ENCODE data around the gene SYT5.
A peak's percentile ranks its signal among the peaks of the same experiment; 100 is the strongest.

Gene SYT5

DNA sequence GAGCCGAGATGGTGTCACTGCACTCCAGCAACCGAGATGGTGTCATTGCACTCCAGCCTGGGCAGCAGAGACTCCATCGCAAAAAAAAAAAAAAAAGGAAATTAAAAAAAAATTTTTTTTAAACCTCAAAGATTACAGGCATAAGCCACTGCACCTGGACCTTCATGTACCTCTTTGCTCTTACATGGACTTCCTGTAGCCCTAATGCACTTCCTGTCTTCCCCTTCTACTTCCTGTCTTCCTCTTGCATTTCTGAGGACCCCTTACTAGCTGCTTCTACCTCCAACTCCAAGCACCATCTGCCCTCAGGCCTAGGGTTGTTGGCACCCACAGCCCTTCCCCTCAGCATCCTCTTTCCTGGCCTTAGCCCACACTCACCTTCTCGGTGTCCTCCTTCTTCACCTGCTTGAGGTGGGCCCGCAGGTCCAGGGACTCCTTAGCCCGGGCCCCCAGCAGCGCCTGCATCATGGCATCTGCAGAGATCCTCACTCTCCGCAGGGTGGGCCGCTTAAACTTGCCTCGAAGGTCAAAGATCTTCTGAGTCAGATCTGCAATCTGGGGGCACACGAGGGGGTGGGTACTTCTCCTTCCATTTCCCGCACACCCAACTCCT is 26.3 kb downstream of the SYT5 start:
- Histone ChIP-seq H3K9ac (ENCODE audit: low read length) (no peak overlapping the region), H3K4me1 (ENCODE audit: control insufficient read depth, insufficient read depth, low read length) (peaks cover 24% of the 10 kb centered on the region)

DNA sequence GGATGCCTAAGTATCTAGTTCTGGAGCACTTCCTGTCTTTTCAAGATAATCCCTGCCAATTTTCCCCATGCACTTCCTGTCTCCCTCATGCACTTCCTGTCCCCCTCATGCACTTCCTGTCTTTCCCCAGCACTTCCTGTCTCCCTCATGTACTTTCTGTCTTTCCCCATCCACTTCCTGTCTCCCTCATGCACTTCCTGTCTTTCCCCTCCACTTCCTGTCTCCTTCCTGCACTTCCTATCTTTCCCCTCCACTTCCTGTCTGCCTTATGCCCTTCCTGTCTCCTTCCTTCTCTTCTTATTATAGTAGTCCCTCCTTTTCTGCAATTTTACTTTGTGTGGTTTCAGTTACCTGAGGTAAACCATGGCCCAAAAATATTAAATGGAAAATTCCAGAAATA is 28.1 kb downstream of the SYT5 start:
- no peaks in the 10 kb centered on the region for H3K9me3 ChIP-seq (ENCODE audit: control insufficient read depth, insufficient read depth, low read depth, low read length)
- no peak overlapping the region for H3K9ac ChIP-seq (ENCODE audit: low read length)
- H3K4me1 ChIP-seq (ENCODE audit: control insufficient read depth, insufficient read depth, low read length), result peaks cover 26% of the 10 kb centered on the region
- H3K36me3 ChIP-seq (ENCODE audit: control insufficient read depth, insufficient read depth, low read length), result peaks cover 6% of the 10 kb centered on the region
- peaks cover 1% of the 10 kb centered on the region; the same call in 1 of the 2 replicates for H3K27me3 ChIP-seq (ENCODE audit: control insufficient read depth, insufficient read depth, low read length)
- no peak overlapping the region for H3K27ac ChIP-seq (ENCODE audit: low read depth, low read length)
- H3K4me3 ChIP-seq (ENCODE audit: low read depth, low read length), result no peak overlapping the region

More for the DNA sequence above, 26.3 kb downstream of the SYT5 start:
- Histone ChIP-seq H3K4me3 (ENCODE audit: low read depth, low read length) (no peak overlapping the region), H3K9me3 (ENCODE audit: control insufficient read depth, insufficient read depth, low read depth, low read length) (no peaks in the 10 kb centered on the region), H3K27ac (ENCODE audit: low read depth, low read length) (no peak overlapping the region), H3K36me3 (ENCODE audit: control insufficient read depth, insufficient read depth, low read length) (peaks cover 6% of the 10 kb centered on the region), H3K27me3 (ENCODE audit: control insufficient read depth, insufficient read depth, low read length) (peaks cover 10% of the 10 kb centered on the region)

DNA sequence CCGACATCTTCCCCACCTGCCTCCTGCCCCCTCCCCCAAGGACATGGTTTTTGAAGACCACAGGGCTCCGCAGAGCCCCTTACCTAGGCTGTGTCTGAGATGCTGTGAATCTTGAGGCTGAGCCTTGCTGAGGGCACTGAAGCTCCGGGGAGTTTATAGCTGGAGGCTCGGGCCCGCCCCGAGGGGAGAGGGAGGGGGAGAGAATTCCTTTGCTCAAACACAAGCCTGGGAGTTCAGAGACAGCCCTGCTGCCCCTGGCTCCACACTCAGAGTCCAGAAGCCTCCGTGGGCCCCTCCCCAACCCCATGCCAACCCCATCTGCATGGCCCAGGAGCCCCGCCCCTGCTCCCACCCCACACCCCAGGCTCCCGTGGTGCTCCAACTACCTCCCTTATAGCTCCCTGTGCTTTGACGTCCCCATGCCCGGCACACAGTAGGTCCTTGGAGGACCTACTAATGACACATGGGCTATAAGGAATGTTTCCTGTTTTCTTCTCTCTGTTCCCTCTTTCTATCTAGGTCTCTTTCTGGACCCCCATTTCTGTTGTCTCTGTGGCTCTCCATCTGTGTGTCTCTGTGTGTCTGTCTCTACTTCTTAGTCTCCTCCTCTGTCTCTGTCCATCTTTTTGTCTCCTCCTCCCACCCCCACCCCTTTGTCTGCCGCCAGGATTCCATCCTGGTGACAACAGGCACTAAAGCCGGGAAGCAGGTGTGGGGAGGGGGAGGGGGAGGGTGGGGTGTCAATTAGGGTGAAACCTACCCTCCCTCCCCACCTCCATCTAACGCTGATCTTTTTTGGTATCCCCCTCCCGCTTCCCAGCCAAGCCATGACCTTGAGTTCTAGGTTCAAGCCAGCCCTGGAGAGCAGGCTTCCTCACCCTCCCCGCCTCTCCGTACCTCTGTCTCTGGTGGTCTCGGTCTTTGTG is 30.7 kb downstream of the SYT5 start, which contains the start of gene TNNT1:
TNNT1 (minus strand) TSS at position 129 of the 926 bp plus-strand sequence. CDS start 2,049 bp downstream, outside the sequence.
- H3K4me3 ChIP-seq (ENCODE audit: low read depth, low read length), result peak within 1 kb of the TSS; percentile 48
- peaks cover 11% of the 10 kb centered on the region for H3K36me3 ChIP-seq (ENCODE audit: control insufficient read depth, insufficient read depth, low read length)
- H3K9ac ChIP-seq (ENCODE audit: low read length), result no peak within 1 kb of the TSS
- no peaks in the 10 kb centered on the region for H3K9me3 ChIP-seq (ENCODE audit: control insufficient read depth, insufficient read depth, low read depth, low read length)
- no peaks in the 10 kb centered on the region for H3K27me3 ChIP-seq (ENCODE audit: control insufficient read depth, insufficient read depth, low read length)
- peaks cover 26% of the 10 kb centered on the region for H3K4me1 ChIP-seq (ENCODE audit: control insufficient read depth, insufficient read depth, low read length)
- H3K27ac ChIP-seq (ENCODE audit: low read depth, low read length), result no peak within 1 kb of the TSS

DNA sequence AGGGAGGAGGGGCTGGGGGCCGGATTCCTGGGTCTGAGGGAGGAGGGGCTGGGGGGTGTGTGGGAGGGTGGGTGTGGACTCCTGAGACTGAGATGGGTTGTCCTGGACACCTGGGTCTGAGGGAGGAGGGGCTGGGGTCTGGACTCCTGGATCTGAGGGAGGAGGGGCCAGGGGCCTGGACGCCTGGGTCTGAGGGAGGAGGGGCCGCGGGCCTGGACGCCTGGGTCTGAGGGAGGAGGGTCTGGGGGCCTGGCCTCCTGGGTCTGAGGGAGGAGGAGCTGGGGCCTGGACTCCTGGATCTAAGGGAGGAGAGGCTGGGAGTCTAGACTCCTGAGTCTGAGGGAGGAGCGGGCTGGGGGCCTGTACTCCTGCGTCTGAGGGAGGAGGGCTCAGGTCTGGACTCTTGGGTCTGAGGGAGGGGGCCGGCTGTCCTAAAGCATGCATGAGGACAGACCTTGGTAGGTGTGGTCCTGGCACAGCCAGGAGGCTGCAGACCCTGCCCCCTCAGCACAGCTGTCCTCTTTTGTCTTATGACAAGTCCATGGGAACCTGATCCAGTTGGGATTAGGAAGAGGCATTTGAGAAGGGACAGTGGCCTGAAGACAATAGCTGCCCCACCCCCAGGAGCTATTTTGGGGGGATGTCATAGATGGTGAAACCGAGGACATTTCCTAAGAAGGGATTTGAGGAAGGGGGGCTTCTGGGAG is 32.4 kb downstream of the SYT5 start:
- Histone ChIP-seq H3K4me3 (ENCODE audit: low read depth, low read length) (peak overlapping the region; percentile 74; the same call in 1 of the 2 replicates), H3K9me3 (ENCODE audit: control insufficient read depth, insufficient read depth, low read depth, low read length) (no peaks in the 10 kb centered on the region), H3K27me3 (ENCODE audit: control insufficient read depth, insufficient read depth, low read length) (no peaks in the 10 kb centered on the region), H3K36me3 (ENCODE audit: control insufficient read depth, insufficient read depth, low read length) (peaks cover 12% of the 10 kb centered on the region), H3K9ac (ENCODE audit: low read length) (no peak overlapping the region), H3K4me1 (ENCODE audit: control insufficient read depth, insufficient read depth, low read length) (peaks cover 26% of the 10 kb centered on the region), H3K27ac (ENCODE audit: low read depth, low read length) (no peak overlapping the region)

DNA sequence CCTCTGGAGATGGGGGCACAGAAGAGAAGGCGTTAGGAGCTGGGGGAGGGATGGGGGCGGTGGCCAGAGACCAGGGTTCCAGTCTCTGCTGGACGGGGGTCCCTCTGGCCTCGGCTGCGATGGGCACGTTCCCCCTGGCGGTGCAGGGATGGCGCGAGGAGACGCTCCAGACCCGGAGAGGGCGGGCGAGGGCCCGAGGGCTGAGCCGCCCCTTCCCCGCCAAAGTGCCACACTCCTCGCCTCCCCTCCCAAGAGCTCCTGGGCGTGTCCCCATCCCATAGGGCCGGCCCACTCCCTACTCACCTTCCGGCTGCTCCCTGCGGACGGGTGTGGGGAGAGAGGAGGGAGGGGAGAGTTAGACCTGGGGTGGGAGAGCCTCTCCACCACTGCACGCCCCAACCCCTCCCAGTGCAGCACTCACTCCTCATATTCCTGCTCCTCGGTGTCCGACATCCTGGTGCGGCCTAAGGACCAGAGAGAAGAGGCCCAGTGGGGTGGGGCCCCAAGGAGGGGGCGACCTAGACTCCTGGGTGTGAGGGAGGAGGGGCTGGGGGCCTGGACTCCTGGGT is 33.3 kb downstream of the SYT5 start:
- Histone ChIP-seq H3K36me3 (ENCODE audit: control insufficient read depth, insufficient read depth, low read length) (peaks cover 8% of the 10 kb centered on the region), H3K9ac (ENCODE audit: low read length) (no peak overlapping the region), H3K27ac (ENCODE audit: low read depth, low read length) (peak overlapping the region; percentile 50; the same call in 1 of the 2 replicates), H3K4me3 (ENCODE audit: low read depth, low read length) (peak overlapping the region; percentile 74), H3K4me1 (ENCODE audit: control insufficient read depth, insufficient read depth, low read length) (peaks cover 26% of the 10 kb centered on the region), H3K9me3 (ENCODE audit: control insufficient read depth, insufficient read depth, low read depth, low read length) (no peaks in the 10 kb centered on the region), H3K27me3 (ENCODE audit: control insufficient read depth, insufficient read depth, low read length) (no peaks in the 10 kb centered on the region)

DNA sequence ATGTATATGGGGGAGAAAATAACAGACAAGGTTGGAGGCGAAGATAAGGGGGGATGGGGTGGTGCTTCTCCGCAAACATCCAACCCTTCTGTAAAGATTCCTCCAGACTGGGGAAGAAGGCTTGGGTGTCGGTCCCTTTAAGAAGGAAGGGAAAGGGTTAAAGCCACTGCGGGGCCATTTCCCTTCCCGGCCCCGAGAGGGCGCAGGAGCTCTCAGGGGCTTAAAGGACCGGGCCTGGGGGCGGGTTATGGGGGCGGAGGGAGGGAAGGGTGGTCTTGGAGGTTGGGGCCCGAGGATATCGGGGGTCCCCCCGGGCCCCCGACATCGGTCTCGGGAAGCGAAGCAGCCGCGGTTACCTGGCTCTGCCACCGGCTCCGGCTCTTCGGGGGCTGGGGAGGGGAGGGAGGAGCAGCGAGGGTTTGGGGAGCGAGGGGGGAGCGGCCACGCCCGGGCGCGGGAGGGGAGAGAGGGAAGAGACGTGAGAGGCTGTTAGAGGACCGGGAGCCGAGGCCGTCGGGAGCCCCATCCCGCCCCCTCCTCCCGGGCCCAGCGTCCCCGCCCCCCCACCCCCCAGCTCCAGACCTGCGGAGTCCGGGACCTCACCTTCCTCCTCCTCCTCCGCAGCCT is 33.9 kb downstream of the SYT5 start:
- Histone ChIP-seq H3K27ac (ENCODE audit: low read depth, low read length) (no peak overlapping the region), H3K9me3 (ENCODE audit: control insufficient read depth, insufficient read depth, low read depth, low read length) (no peaks in the 10 kb centered on the region), H3K4me1 (ENCODE audit: control insufficient read depth, insufficient read depth, low read length) (peaks cover 26% of the 10 kb centered on the region), H3K4me3 (ENCODE audit: low read depth, low read length) (peak overlapping the region; percentile 74), H3K36me3 (ENCODE audit: control insufficient read depth, insufficient read depth, low read length) (peaks cover 8% of the 10 kb centered on the region), H3K9ac (ENCODE audit: low read length) (no peak overlapping the region), H3K27me3 (ENCODE audit: control insufficient read depth, insufficient read depth, low read length) (no peaks in the 10 kb centered on the region)

DNA sequence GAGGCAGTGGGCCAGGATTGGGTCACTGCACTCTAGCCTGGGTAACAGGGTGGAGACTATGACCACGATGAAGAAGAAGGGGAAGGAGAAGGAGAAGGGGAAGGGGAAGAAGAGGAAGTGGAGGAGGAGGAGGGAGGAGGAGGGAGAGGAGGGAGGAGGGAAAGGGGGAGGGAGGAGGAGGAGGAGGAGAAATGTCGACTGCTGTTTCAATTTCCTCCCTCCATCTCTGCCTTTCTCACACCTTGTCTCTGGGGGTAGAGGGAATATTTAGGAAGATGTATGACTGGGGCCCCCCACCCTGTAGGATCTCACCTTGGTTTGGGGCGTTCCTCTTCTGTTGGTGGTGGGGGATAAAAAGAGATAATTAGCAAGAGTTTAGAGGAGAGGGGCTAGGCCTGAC is 34.9 kb downstream of the SYT5 start:
- peaks cover 28% of the 10 kb centered on the region for H3K4me1 ChIP-seq (ENCODE audit: control insufficient read depth, insufficient read depth, low read length)

DNA sequence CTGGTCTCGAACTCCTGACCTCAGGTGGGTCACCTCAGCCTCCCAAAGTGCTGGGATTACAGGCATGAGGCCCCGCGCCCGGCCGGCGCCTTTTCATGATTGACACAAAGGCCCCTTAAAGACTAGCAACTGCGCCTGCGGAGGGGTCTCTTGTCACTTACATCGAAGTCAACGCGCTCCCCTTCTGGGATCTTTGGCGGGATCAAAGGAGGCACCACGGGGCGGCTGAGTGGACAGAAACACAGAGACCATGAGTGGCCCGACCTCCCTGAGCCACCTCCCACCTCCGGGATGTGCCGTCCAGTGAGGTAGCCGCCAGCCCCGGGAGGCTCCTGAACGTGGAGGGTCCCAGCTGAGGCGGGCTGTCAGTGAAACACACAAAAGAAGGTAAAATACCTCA is 38.4 kb downstream of the SYT5 start:
- no peak overlapping the region for H3K9ac ChIP-seq (ENCODE audit: low read length)
- peak overlapping the region; percentile 38; the same call in 1 of the 2 replicates for H3K4me3 ChIP-seq (ENCODE audit: low read depth, low read length)

More for the DNA sequence above, 34.9 kb downstream of the SYT5 start:
- Histone ChIP-seq H3K36me3 (ENCODE audit: control insufficient read depth, insufficient read depth, low read length) (peaks cover 8% of the 10 kb centered on the region), H3K9me3 (ENCODE audit: control insufficient read depth, insufficient read depth, low read depth, low read length) (no peaks in the 10 kb centered on the region), H3K27ac (ENCODE audit: low read depth, low read length) (no peak overlapping the region), H3K4me3 (ENCODE audit: low read depth, low read length) (peak overlapping the region; percentile 40; the same call in 1 of the 2 replicates), H3K27me3 (ENCODE audit: control insufficient read depth, insufficient read depth, low read length) (no peaks in the 10 kb centered on the region), H3K9ac (ENCODE audit: low read length) (no peak overlapping the region)

DNA sequence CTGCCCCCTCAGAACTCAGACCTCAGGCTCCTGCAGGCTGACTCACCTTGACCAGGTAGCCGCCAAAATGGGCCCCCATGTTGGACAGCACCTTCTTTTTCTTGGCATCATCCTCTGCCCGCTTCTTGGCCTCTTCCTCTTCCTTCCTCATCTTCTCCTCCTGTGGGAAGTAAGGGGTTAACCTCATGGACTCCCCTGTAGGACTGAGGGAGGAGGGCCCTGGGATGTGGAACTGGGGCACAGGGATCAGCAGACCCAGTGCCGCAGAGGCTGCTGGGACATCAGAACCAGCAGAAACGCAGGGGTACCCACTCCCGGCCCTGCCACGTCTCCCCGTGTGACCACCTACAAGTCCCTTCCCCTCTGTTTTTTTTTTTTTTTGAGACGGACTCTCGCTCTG is 42.2 kb downstream of the SYT5 start:
- H3K4me3 ChIP-seq (ENCODE audit: low read depth, low read length), result no peak overlapping the region
- H3K36me3 ChIP-seq (ENCODE audit: control insufficient read depth, insufficient read depth, low read length), result peaks cover 11% of the 10 kb centered on the region
- no peaks in the 10 kb centered on the region for H3K27me3 ChIP-seq (ENCODE audit: control insufficient read depth, insufficient read depth, low read length)
- H3K4me1 ChIP-seq (ENCODE audit: control insufficient read depth, insufficient read depth, low read length), result peaks cover 4% of the 10 kb centered on the region
- H3K9ac ChIP-seq (ENCODE audit: low read length), result no peak overlapping the region
- H3K27ac ChIP-seq (ENCODE audit: low read depth, low read length), result no peak overlapping the region
- no peaks in the 10 kb centered on the region for H3K9me3 ChIP-seq (ENCODE audit: control insufficient read depth, insufficient read depth, low read depth, low read length)

More for the DNA sequence above, 38.4 kb downstream of the SYT5 start:
- H3K4me1 ChIP-seq (ENCODE audit: control insufficient read depth, insufficient read depth, low read length), result peaks cover 4% of the 10 kb centered on the region
- H3K27ac ChIP-seq (ENCODE audit: low read depth, low read length), result no peak overlapping the region
- no peaks in the 10 kb centered on the region for H3K9me3 ChIP-seq (ENCODE audit: control insufficient read depth, insufficient read depth, low read depth, low read length)
- H3K36me3 ChIP-seq (ENCODE audit: control insufficient read depth, insufficient read depth, low read length), result peaks cover 15% of the 10 kb centered on the region
- no peaks in the 10 kb centered on the region for H3K27me3 ChIP-seq (ENCODE audit: control insufficient read depth, insufficient read depth, low read length)

DNA sequence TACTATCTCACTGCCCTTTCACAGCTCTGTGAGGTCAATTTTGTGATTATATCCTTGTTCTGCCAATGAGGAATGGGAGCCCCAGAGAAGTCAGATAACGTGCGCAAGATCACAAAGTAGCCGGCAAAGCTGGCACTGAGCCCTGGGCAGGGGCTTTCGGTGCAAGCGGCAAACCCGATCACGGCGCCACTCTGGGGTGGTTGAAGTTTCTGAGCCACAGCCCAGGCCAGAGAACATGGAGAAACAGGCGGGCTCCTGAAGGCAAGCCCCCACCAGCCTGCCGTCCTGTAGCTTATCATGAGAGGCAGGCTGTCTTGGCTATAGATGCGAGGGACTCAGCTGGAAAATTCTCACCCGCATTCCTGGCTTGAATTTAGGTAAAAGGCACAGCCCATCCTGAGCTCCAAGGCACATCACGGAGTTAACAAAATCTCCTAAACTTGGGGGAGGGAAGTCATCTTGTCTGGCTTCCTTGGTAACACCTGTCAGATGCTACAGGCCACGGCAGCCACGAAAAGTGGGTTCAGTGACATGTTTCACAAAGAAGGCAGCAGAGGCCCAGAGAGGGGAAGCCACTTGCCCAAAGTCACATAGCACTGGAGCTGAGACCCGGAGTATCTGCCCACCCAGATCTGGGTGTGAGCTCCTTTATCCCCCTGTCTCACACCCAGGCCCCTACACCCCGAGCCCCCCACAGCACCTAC is 43.5 kb downstream of the SYT5 start:
- Histone ChIP-seq H3K9ac (ENCODE audit: low read length) (no peak overlapping the region), H3K9me3 (ENCODE audit: control insufficient read depth, insufficient read depth, low read depth, low read length) (no peaks in the 10 kb centered on the region), H3K27me3 (ENCODE audit: control insufficient read depth, insufficient read depth, low read length) (no peaks in the 10 kb centered on the region), H3K4me3 (ENCODE audit: low read depth, low read length) (no peak overlapping the region), H3K36me3 (ENCODE audit: control insufficient read depth, insufficient read depth, low read length) (peaks cover 11% of the 10 kb centered on the region), H3K27ac (ENCODE audit: low read depth, low read length) (no peak overlapping the region), H3K4me1 (ENCODE audit: control insufficient read depth, insufficient read depth, low read length) (peaks cover 4% of the 10 kb centered on the region)
